GM20431 (cell line): ENCODE results near the gene MDN1.
"Not testable (repeated sequence)": the region's sequence is repeated elsewhere in the genome, so short reads cannot be mapped to it uniquely, and the experiment has no call there.

Experiments
- in situ Hi-C: fragments of 300-500 bp; cut with MseI, MboI; formaldehyde crosslinking; loops from one replicate; pipeline ENCODE4 v1.15.0; 2020; ENCODE audit warnings: low sequenced_read_pairs; ENCODE audit not compliant: unreplicated experiment

MDN1 gene

DNA sequence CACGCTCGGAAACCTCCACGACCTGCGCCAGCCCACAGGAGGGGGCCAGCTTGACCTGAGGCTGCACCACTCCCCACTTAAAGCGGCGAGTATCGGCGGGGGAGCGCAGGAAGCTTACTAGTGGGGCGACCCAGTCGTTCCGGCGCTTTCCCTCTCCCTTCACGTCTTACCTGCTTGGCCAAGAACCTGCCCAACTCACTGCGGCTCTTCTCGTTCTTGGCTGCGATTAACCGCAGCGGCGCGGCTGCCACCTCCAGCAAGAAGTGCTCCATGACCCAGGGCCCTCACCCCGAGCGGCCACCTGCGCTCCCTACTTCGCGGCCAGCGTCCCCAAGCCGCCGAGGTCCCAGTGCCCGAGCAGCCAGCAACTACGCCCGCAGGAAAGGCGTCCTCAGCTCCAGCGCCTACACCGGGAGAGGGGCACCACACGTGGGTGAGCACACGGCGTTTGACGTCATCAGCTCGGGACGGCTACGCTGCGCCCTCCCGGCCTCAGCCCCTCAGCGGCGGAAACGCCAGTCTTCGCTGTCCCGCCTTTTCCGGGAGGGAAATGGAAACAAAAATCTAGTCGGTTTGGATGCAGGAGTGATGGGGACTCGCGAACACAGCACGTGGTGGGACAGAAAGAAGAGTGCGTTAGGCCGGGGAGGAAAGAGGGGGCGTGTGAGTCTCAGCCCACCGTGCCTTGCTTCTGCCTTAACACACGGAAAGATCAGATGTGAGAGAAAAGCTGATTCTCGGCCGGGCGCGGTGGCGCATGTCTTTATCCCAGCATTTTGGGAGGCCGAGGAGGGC is at the start of gene MDN1:
Gene MDN1, minus strand, starts transcription at position 459 of the 795 bp plus-strand sequence. Its CDS starts 187 bp downstream, at position 272.
- in situ Hi-C loops = no loop called here

DNA sequence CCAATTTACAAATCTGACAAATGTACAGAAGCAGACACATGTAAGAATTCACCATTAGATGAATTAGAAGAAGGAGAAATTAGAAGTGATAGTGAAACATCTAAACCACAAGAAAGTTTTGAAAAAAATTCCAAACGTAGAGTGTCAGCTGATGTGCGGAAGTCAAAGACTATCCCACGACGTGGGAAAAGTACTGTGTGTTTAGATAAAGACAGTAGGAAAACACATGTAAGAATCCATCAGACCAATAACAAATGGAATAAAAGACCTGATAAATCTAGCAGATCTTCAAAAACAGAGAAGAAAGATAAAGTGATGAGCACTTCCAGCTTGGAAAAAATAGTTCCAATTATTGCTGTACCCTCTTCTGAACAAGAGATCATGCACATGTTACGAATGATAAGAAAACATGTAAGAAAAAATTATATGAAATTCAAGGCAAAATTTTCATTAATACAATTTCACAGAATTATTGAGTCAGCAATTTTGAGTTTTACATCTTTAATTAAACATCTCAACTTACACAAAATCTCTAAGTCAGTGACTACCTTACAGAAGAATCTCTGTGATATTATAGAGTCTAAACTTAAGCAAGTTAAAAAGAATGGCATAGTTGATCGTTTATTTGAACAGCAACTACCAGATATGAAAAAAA is 46.6 kb upstream of the MDN1 start:
- in situ Hi-C loops = no loop called here

GRCh38 chr6:89862698-89863097 is 43.1 kb upstream of the MDN1 start:
- in situ Hi-C loops = no loop called here

DNA sequence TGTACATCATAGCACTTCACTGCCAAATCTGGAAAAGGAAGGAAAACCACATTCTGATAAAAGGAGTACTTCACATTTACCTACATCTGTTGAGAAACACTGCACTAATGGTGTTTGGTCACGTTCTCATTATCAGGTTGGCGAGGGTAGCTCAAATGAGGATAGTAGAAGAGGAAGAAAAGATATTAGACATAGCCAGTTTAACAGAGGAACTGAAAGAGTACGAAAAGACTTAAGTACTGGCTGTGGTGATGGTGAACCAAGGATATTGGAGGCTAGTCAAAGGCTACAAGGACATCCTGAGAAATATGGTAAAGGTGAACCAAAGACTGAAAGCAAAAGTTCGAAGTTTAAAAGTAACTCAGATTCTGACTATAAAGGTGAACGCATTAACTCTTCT is 42.7 kb upstream of the MDN1 start:
- in situ Hi-C loops = no loop called here

- in situ Hi-C loops = no loop called here
Measured at GRCh38 chr6:89859744-89860143, 40.1 kb upstream of the MDN1 start.

DNA sequence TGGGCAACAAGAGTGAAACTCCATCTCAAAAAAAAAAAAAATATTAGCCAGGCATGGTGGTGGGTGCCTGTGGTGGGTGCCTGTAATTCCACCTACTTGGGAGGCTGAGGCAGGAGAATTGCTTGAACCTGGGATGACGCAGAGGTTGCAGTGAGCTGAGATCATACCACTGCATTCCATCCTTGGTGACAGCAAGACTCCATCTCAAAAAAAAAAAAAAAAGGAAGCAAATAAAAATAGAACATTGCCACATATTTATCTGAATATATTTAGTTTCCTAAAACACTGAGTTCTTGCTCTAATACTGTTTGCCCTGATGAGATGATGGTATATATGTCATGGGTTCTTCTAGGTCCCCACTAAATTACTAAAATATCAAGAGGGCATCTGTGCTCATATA is 38.4 kb upstream of the MDN1 start:
- in situ Hi-C loops = no loop called here

DNA sequence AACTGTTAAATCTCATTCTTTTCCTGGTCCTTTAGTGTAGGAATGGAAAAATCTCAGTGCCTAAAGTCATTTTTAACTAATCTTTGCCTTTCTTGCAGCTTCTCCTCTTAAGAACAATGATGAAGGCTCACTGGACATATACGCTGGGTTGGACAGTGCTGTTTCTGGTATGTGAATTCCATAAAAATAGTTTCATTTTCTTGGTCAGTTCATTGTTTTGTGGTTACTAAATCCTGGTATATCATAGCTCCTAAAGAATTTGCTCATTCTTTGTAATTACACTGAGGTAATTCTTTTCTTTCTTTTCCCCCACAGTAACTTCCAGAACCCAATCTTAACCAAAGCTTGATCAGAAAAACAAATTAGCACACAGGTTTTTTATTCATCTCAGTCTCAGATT is 33.5 kb upstream of the MDN1 start:
- in situ Hi-C loops = no loop called here

GRCh38 chr6:89847513-89847912 is 27.9 kb upstream of the MDN1 start:
- in situ Hi-C loops = not testable (repeated sequence)

DNA sequence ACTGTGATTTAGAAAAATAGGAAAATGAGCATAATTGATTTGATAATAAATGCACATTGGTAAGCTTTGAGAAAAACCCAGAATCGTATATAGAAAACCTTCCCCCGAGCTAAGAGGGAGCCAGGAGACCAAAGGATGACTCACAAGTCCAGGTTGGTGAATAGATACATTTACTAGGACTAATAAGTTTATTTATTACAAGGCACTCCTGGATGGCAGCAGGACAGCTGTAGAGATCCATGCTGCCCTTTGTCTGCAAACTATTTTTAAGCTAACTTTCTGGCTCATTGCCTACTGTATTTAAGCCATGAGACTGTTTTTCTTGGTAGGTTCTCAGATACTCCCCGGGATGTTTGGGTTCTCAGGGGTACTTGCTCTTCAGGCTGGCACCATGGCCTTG is 23.5 kb upstream of the MDN1 start:
- in situ Hi-C loops = no loop called here

DNA sequence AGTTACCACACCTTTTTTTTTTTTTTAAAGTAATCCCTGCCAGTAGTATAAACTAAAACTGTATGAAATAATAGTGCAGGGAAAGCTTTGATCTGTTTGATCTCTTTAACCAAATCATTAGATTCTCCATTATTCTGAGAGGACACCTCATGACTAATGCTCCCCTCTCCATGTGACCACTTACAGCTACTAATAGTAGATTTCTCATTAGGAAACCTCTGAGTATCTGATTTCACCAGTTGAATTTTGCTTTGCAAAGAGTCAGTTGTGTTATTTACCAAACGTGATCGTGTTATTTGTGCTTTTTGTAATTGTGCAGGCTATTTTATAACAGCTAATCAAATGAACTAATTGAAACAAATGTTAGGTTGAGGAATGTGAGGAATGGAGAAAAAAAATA is 22.6 kb upstream of the MDN1 start:
- in situ Hi-C loops = no loop called here

DNA sequence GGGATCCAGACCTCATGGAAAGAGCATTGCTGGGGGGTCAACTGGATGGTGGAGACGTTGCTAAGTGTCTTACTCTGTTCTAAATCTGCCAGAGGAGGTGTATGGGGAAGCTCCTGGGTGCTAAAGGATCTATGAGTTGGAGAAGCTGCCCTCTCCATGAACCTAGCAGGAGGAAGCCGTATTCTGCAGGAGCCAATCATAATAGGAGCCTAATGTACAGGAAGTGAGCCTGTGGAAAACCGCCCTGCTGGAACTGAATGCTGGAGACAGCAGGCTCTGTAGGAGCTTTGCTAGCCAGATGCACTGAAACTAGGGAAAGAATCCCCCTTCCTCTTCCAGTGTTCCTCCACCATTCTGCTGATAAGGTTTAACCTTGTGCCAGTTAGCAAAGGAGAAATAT is 20.9 kb upstream of the MDN1 start:
- in situ Hi-C loops = no loop called here

GRCh38 chr6:89836639-89837222 is 17.1 kb upstream of the MDN1 start:
- in situ Hi-C loops = no loop called here

DNA sequence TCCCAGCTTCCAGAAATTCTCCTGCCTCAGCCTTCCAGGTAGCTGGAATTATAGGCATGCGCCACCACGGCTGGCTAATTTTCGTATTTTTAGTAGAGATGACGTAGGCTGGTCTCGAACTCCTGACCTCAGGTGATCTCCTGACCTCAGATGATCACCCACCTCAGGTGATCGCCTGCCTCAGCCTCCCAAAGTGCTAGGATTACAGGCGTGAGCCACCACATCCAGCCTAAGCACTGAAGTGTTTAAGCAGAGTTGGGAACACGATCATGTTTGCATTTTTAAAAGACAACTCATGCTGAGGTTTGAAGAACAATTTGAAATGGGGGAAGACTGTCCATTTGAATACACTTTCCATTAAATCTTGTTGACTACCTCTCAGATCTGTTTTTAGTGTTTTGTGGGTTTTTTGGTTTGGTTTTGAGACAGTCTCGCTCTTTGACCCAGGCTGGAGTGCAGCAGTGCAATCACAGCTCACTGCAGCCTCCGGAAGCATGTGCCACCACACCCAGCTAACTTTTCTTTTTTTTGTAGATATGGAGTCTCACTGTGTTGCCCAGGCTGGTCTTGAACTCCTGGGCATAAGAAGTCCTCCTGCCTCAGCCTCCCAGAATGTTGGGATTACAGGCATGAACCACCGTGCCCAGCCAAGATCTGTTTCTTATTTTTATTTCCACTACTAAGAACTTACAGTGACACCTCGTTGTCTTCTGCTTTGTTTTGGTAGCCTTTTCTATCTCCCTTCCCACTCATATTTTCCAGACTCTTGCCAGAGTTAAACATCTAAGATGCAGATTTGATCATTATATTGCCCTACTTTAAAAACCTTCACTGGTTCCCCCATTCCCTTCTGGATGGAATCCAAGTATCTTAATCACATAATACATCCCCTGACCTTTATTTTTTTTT is 15.5 kb upstream of the MDN1 start:
- in situ Hi-C loops = no loop called here

DNA sequence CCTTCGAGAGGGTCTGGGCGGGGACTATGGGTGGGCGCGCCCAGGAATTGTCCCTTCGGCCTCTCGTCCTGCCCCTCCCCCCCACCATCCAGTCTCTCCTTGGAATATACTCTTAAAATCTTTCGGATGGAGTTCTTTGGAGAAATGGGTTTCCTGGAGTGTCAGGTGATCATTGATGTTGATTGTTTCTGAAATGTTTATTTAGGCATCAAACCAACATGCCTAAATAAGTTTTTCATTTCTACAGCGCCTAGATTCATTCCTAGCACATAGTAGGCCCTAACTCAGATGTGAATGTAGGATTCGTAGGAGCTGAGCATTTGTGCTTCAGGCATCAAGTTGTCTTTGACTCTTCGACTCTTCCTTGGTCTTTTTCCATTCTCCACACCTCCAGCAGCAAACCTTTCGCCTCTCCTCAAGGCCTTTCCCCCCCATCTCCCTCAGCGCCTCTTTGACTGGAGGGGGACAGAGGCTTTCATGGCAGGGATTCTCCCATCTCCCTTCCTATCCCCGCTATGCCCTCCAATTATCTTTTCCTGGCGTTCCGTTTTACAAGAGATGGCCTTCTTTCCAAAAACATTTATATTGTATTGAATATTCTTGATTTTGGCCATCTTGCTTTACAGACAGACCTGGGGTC is 10.7 kb upstream of the MDN1 start:
- in situ Hi-C loops = no loop called here

GRCh38 chr6:89829472-89830169 is 10.0 kb upstream of the MDN1 start, which contains the start of gene CASP8AP2:
Gene CASP8AP2 (plus strand): TSS chr6:89829880.
- in situ Hi-C loops = no loop called here

DNA sequence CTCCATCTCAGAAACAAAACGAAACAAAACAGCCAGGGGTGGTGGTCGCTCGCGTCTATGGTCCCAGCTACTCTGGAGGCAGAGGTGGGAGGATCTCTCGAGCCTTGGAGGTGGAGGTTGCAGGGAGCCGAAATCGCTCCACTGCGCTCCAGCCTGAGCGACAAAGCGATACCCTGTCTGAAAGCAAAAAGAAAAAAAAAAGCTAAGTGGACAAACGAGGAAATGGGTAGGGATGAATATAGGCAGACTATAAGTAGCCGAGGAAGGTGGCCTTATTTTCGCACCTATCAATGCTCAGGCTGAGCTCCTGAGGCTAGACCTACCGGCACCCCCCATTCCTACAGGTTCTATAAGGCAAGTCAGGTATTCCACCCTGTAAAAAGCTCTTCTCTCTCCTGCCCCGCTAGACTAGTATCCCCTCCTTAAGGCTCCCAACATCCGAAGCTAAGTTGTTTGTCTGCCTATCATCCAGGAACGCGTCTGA is 9.4 kb upstream of the MDN1 start:
- in situ Hi-C loops = no loop called here

- in situ Hi-C loops = not testable (repeated sequence)
Measured at GRCh38 chr6:89828475-89828987, 8.9 kb upstream of the MDN1 start.

GRCh38 chr6:89826029-89826528 is 6.5 kb upstream of the MDN1 start:
- in situ Hi-C loops = no loop called here

DNA sequence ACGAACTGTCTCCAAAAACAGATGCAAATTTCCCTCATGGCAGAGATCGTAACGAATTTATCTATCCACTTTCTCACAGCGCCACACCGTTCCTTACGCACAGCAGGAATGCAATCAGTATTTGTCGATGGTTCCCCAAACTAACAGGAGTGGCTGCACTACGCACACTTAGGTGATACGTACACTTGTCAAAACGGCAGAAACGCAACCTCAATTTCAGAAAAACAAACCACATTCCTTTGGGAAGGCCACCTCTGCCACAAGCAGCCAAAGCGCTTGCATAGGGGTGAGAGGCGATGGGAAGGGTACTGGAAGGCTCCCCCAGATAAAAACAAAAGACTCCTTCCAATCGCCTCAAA is 638 bp downstream of the MDN1 start:
- in situ Hi-C loops = no loop called here
